GM12878 (cell line): ENCODE results near the gene SKAP1. TPM values are rescaled to one million over a fixed set of nuclear protein-coding genes. Genes with fewer than 3 reads are reported as not detected.

Experiments used
- ATAC-seq: fragments of 200-7000 bp; cut with Tn5 transposase; 3 replicates; pipeline ENCODE4 v1.9.1; 2020; ENCODE audit warnings: mild to moderate bottlenecking, moderate library complexity
- BruUV-seq: library from RNA; stranded (reverse); fragments of 400-500 nt; replicated peaks from 2 replicates; lab custom pipeline; 2021; lab: Mats Ljungman, UMichigan
- CTCF ChIA-PET: fragments of 300-600 bp; sonication (Branson Sonifier 250); formaldehyde crosslinking; extraction: SDS; loops from one replicate; lab custom pipeline; 2021; ENCODE audit warnings: inconsistent platforms; lab: Yijun Ruan, JAX
- POLR2A ChIA-PET: fragments of 350-600 bp; formaldehyde crosslinking; extraction: SDS; loops from one replicate; lab custom pipeline; 2021; ENCODE audit warnings: inconsistent platforms; lab: Charles Lee
- RAD21 ChIA-PET: fragments of 300-600 bp; sonication (Branson Sonifier 250); formaldehyde crosslinking; loops from one replicate; lab custom pipeline; 2023; ENCODE audit warnings: antibody characterized with exemption; ENCODE audit not compliant: unreplicated experiment; lab: Charles Lee
- SMC1A ChIA-PET: fragments of 300-600 bp; sonication (Branson Sonifier 250); formaldehyde crosslinking; loops from one replicate; lab custom pipeline; 2023; ENCODE audit not compliant: unreplicated experiment, uncharacterized antibody; lab: Charles Lee
- DNase-seq: peaks from one replicate; pipeline ENCODE4 v3.0.0-alpha.2; 2011; ENCODE audit warnings: low read depth, low spot score
- FAIRE-seq: peaks from 3 replicates; lab custom pipeline; 2011; peaks lifted over from hg19 to GRCh38; lab: Jason Lieb, UNC
- H2AFZ ChIP-seq: 2 replicates; pipeline ENCODE4 v1.6.0; 2011; ENCODE audit warnings: low read depth, low read length, control low read depth; ENCODE audit not compliant: control insufficient read depth
- H3K27ac ChIP-seq: 2 replicates; pipeline ENCODE4 v1.5.1; 2011; ENCODE audit warnings: control low read depth; ENCODE audit not compliant: control insufficient read depth, insufficient read depth
- H3K27me3 ChIP-seq, 2 experiments: replicated peaks in 1 of 2; 2 replicates each; pipeline versions ENCODE4 v1.6.0 to v1.6.1; 2011; ENCODE audit warnings: low read length in 1 of 2; ENCODE audit not compliant: control insufficient read depth in 2 of 2, insufficient read depth in 2 of 2
- H3K36me3 ChIP-seq, 2 experiments: 2 replicates each; pipeline ENCODE4 v1.5.1; 2011; ENCODE audit warnings: low read length in 1 of 2; ENCODE audit not compliant: control insufficient read depth in 2 of 2, insufficient read depth in 2 of 2
- H3K4me1 ChIP-seq: 2 replicates; pipeline ENCODE4 v1.6.1; 2011; ENCODE audit warnings: mild to moderate bottlenecking, low read length, moderate library complexity, mixed read lengths; ENCODE audit not compliant: control insufficient read depth, insufficient read depth
- H3K4me2 ChIP-seq: 2 replicates; pipeline ENCODE4 v1.6.0; 2011; ENCODE audit warnings: control low read depth; ENCODE audit not compliant: control insufficient read depth, insufficient read depth
- H3K4me3 ChIP-seq: fragments of 200-600 bp; sonication (generic); 2 replicates; pipeline ENCODE4 v1.5.1; 2016
- H3K79me2 ChIP-seq: 2 replicates; pipeline ENCODE4 v1.6.0; 2011; ENCODE audit warnings: low read length; ENCODE audit not compliant: control insufficient read depth, insufficient read depth
- H3K9ac ChIP-seq: 2 replicates; pipeline ENCODE4 v1.8.0; 2011; ENCODE audit warnings: low read length, control low read depth, mixed read lengths; ENCODE audit not compliant: control insufficient read depth, insufficient read depth
- H3K9me3 ChIP-seq: replicated peaks from 3 replicates; pipeline ENCODE4 v1.5.1; 2011; ENCODE audit warnings: mild to moderate bottlenecking, low read length; ENCODE audit not compliant: control insufficient read depth, insufficient read depth
- H4K20me1 ChIP-seq: 2 replicates; pipeline ENCODE4 v1.6.0; 2011; ENCODE audit not compliant: control insufficient read depth, insufficient read depth
- CHD4 ChIP-seq: fragments of 200-600 bp; sonication (generic); IDR thresholded peaks from 2 replicates; pipeline ENCODE4 v1.6.1; 2016; ENCODE audit warnings: mild to moderate bottlenecking
- HCFC1 ChIP-seq: fragments of 150-350 bp; IDR thresholded peaks from 2 replicates; pipeline ENCODE4 v1.6.1; 2014; ENCODE audit warnings: low read length
- HDAC2 ChIP-seq: fragments of 200-600 bp; sonication (generic); IDR thresholded peaks from 2 replicates; pipeline ENCODE4 v1.6.1; 2017
- IKZF2 ChIP-seq, 2 experiments: fragments of 450-650 bp; IDR thresholded peaks; 2 replicates each; pipeline ENCODE4 v1.6.1; 2017; ENCODE audit warnings: mild to moderate bottlenecking in 2 of 2, moderate library complexity in 2 of 2
- IRF4 ChIP-seq: IDR thresholded peaks from 2 replicates; pipeline ENCODE4 v1.6.1; 2011; ENCODE audit warnings: low read depth, low read length
- MEF2A ChIP-seq: IDR thresholded peaks from 2 replicates; pipeline ENCODE4 v1.6.1; 2011; ENCODE audit warnings: low read depth, mild to moderate bottlenecking, low read length, moderate library complexity; ENCODE audit not compliant: insufficient read depth
- NFYB ChIP-seq: IDR thresholded peaks from 2 replicates; pipeline ENCODE4 v1.6.1; 2011; ENCODE audit warnings: low read depth, mild to moderate bottlenecking, low read length, improper control_type of control experiment, moderate library complexity; ENCODE audit not compliant: insufficient read depth
- POLR2A ChIP-seq: IDR thresholded peaks from 2 replicates; pipeline ENCODE4 v1.6.1; 2011; ENCODE audit warnings: low read depth, mild to moderate bottlenecking, low read length
- RCOR1 ChIP-seq: conservative IDR thresholded peaks from 2 replicates; pipeline ENCODE4 v1.6.1; 2012; ENCODE audit warnings: low read depth, low read length, improper control_type of control experiment
- SMAD1 ChIP-seq: fragments of 450-650 bp; IDR thresholded peaks from 2 replicates; pipeline ENCODE4 v1.6.1; 2018; ENCODE audit warnings: mild to moderate bottlenecking, low read depth; ENCODE audit not compliant: partially characterized antibody
- SMARCA5 ChIP-seq: fragments of 450-650 bp; IDR thresholded peaks from 2 replicates; pipeline ENCODE4 v1.6.1; 2017; ENCODE audit warnings: mild to moderate bottlenecking
- TBL1XR1 ChIP-seq: IDR thresholded peaks from 2 replicates; pipeline ENCODE4 v1.6.1; 2012; ENCODE audit warnings: low read depth, low read length, improper control_type of control experiment
- WRNIP1 ChIP-seq: IDR thresholded peaks from 2 replicates; pipeline ENCODE4 v1.6.1; 2011; ENCODE audit warnings: low read depth, low read length, improper control_type of control experiment, borderline replicate concordance
- ZSCAN29 ChIP-seq: fragments of 450-650 bp; IDR thresholded peaks from 2 replicates; pipeline ENCODE4 v1.6.1; 2017; ENCODE audit warnings: mild to moderate bottlenecking, moderate library complexity
- WGBS: methylation state at CpG from one replicate; pipeline ENCODE4 v1.1.6; 2016; ENCODE audit warnings: low lambda C conversion rate; ENCODE audit not compliant: insufficient replicate concordance, insufficient coverage; ENCODE audit errors: missing lambda C conversion rate; 5-methylcytosine and 5-hydroxymethylcytosine counted together
- in situ Hi-C: fragments of 300-500 bp; cut with MboI; formaldehyde crosslinking; loops from 9 replicates; pipeline ENCODE4 v1.14.3; 2018; ENCODE audit warnings: mixed read lengths
- intact Hi-C: fragments of 100-400 bp; cut with micrococcal nuclease; formaldehyde crosslinking; loops from one replicate; pipeline ENCODE4 v1.14.2; 2022; ENCODE audit not compliant: unreplicated experiment
- polyA plus RNA-seq, 11 experiments: library from polyadenylated mRNA; depleted of rRNA in 4 of 11; unstranded in 6 of 11; stranded (reverse) in 5 of 11; fragments of >200 nt; fragmentation: Nextera tagmentation in 4 of 11; fragmentation: Illumina TruSeq in 1 of 11; extraction: Ambion mirVana in 4 of 11; extraction: Trizol in 1 of 11; gene quantifications; 1 replicate in 1 of 11; 2 replicates in 10 of 11; pipeline versions ENCODE4 v1.2.1 to v1.2.3, GENCODE V29; 2011 to 2016; ENCODE audit warnings: inconsistent platforms in 2 of 11, missing spikeins in 2 of 11, low read depth in 1 of 11
- total RNA-seq, 4 experiments: library from RNA; depleted of rRNA in 3 of 4; stranded (reverse); fragments of >200 nt in 3 of 4; fragmentation: Illumina TruSeq in 1 of 4; extraction: Trizol in 1 of 4; gene quantifications; 2 replicates each; pipeline versions ENCODE4 v1.2.1 to v1.2.3, GENCODE V29; 2013 to 2021
- TF ChIP-seq, protein P1 (sequence below): fragments of 450-650 bp; IDR thresholded peaks from 2 replicates; pipeline ENCODE4 v1.6.1; 2016; ENCODE audit warnings: mild to moderate bottlenecking, moderate library complexity, borderline replicate concordance
- TF ChIP-seq, protein P2 (sequence below): IDR thresholded peaks from 2 replicates; pipeline ENCODE4 v1.6.1; 2012; ENCODE audit warnings: mild to moderate bottlenecking, low read depth, low read length
- TF ChIP-seq, protein P3 (sequence below): fragments of 450-650 bp; IDR thresholded peaks from 2 replicates; pipeline ENCODE4 v1.6.1; 2017; ENCODE audit warnings: mild to moderate bottlenecking

The SKAP1 gene
- total and polyA plus RNA-seq, 10 of the 15 experiments (the other 5 are each of a cell fraction or from before 2014, with no cell fraction given), result 17.1 to 97.6 (median 35.9) TPM

DNA sequence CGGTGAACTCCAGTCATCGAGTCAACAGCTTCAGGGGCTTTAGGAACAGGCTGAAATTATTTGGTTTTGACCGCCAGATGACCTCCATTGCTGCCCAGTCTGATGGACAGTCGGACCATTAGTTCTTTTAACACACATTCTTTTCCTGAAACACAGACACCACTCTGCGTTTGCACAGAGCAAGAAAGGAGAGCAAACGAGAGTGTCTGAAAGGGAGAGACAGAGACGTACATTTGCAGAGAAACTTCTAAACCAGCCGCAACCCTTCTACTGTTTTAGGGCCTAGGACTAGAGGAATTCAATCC is 166.3 kb downstream of the SKAP1 start:
- in situ Hi-C loops, result loop anchor here (5.0 kb wide), 1 partner anchor 334 kb away; no protein-coding TSS in a partner anchor
- H3K36me3 ChIP-seq, result no peaks in the 10 kb centered on the region
- H3K9me3 ChIP-seq, result no peaks in the 10 kb centered on the region
- H3K9ac ChIP-seq, result no peak overlapping the region
- no peak overlapping the region for H2AFZ ChIP-seq
- no TSS peak for BruUV-seq
- ATAC-seq, result no peak
- no peaks in the 10 kb centered on the region for H3K79me2 ChIP-seq
- ChIA-PET RAD21 (interaction anchor here (0.7 to 9.4 kb wide), 11 partner anchors 18 to 329 kb away, joined by 3 to 89 read pairs (median 8); partner anchors contain the start of gene HOXB5), SMC1A (interaction anchor here (0.7 to 6.2 kb wide), 20 partner anchors 9 to 329 kb away, joined by 3 to 51 read pairs (median 8); partner anchors contain the start of gene HOXB5), CTCF (interaction anchor here (0.8 to 11.1 kb wide), 25 partner anchors 14 to 349 kb away, joined by 3 to 220 read pairs (median 6); partner anchors contain the start of gene HOXB5), POLR2A (interaction anchor here (1.4 to 1.6 kb wide), 3 partner anchors 10 to 139 kb away, joined by 3 to 5 read pairs (median 3); no protein-coding TSS in a partner anchor)
- H3K4me2 ChIP-seq, result no peak overlapping the region
- no peak overlapping the region for H3K27ac ChIP-seq
- H3K4me1 ChIP-seq, result no peaks in the 10 kb centered on the region
- intact Hi-C loops, result loop anchor here (5.0 to 10.0 kb wide), 3 partner anchors 44 to 354 kb away; partner anchors contain the start of gene HOXB8
- DNase-seq, result no peak
- FAIRE-seq, result no peak
- no peak overlapping the region for H3K4me3 ChIP-seq
- H4K20me1 ChIP-seq, result no peaks in the 10 kb centered on the region
- no peaks in the 10 kb centered on the region for H3K27me3 ChIP-seq
- 83% methylated on average over 8 of the region's 8 CpGs for WGBS
- TF ChIP-seq NFYB, result no peak
- TF ChIP-seq, protein P1, sequence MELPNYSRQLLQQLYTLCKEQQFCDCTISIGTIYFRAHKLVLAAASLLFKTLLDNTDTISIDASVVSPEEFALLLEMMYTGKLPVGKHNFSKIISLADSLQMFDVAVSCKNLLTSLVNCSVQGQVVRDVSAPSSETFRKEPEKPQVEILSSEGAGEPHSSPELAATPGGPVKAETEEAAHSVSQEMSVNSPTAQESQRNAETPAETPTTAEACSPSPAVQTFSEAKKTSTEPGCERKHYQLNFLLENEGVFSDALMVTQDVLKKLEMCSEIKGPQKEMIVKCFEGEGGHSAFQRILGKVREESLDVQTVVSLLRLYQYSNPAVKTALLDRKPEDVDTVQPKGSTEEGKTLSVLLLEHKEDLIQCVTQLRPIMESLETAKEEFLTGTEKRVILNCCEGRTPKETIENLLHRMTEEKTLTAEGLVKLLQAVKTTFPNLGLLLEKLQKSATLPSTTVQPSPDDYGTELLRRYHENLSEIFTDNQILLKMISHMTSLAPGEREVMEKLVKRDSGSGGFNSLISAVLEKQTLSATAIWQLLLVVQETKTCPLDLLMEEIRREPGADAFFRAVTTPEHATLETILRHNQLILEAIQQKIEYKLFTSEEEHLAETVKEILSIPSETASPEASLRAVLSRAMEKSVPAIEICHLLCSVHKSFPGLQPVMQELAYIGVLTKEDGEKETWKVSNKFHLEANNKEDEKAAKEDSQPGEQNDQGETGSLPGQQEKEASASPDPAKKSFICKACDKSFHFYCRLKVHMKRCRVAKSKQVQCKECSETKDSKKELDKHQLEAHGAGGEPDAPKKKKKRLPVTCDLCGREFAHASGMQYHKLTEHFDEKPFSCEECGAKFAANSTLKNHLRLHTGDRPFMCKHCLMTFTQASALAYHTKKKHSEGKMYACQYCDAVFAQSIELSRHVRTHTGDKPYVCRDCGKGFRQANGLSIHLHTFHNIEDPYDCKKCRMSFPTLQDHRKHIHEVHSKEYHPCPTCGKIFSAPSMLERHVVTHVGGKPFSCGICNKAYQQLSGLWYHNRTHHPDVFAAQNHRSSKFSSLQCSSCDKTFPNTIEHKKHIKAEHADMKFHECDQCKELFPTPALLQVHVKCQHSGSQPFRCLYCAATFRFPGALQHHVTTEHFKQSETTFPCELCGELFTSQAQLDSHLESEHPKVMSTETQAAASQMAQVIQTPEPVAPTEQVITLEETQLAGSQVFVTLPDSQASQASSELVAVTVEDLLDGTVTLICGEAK, result no peak
- no peak for TF ChIP-seq IKZF2 (IDR thresholded peaks at IDR 0.05)
- no peak for TF ChIP-seq HCFC1
- TF ChIP-seq RCOR1, result no peak
- TF ChIP-seq, protein P2, sequence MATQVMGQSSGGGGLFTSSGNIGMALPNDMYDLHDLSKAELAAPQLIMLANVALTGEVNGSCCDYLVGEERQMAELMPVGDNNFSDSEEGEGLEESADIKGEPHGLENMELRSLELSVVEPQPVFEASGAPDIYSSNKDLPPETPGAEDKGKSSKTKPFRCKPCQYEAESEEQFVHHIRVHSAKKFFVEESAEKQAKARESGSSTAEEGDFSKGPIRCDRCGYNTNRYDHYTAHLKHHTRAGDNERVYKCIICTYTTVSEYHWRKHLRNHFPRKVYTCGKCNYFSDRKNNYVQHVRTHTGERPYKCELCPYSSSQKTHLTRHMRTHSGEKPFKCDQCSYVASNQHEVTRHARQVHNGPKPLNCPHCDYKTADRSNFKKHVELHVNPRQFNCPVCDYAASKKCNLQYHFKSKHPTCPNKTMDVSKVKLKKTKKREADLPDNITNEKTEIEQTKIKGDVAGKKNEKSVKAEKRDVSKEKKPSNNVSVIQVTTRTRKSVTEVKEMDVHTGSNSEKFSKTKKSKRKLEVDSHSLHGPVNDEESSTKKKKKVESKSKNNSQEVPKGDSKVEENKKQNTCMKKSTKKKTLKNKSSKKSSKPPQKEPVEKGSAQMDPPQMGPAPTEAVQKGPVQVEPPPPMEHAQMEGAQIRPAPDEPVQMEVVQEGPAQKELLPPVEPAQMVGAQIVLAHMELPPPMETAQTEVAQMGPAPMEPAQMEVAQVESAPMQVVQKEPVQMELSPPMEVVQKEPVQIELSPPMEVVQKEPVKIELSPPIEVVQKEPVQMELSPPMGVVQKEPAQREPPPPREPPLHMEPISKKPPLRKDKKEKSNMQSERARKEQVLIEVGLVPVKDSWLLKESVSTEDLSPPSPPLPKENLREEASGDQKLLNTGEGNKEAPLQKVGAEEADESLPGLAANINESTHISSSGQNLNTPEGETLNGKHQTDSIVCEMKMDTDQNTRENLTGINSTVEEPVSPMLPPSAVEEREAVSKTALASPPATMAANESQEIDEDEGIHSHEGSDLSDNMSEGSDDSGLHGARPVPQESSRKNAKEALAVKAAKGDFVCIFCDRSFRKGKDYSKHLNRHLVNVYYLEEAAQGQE, result no peak
- no peak for TF ChIP-seq IRF4
- no peak for TF ChIP-seq MEF2A
- TF ChIP-seq HDAC2, result no peak
- no peak for TF ChIP-seq CHD4
- no peak for TF ChIP-seq ZSCAN29
- TF ChIP-seq, protein P3, sequence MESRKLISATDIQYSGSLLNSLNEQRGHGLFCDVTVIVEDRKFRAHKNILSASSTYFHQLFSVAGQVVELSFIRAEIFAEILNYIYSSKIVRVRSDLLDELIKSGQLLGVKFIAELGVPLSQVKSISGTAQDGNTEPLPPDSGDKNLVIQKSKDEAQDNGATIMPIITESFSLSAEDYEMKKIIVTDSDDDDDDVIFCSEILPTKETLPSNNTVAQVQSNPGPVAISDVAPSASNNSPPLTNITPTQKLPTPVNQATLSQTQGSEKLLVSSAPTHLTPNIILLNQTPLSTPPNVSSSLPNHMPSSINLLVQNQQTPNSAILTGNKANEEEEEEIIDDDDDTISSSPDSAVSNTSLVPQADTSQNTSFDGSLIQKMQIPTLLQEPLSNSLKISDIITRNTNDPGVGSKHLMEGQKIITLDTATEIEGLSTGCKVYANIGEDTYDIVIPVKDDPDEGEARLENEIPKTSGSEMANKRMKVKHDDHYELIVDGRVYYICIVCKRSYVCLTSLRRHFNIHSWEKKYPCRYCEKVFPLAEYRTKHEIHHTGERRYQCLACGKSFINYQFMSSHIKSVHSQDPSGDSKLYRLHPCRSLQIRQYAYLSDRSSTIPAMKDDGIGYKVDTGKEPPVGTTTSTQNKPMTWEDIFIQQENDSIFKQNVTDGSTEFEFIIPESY, result no peak
- no peak for TF ChIP-seq SMARCA5
- no peak for TF ChIP-seq WRNIP1
- TF ChIP-seq TBL1XR1, result no peak
- TF ChIP-seq POLR2A, result no peak
- no peak for TF ChIP-seq SMAD1
